ENCODE measurements around the gene TRPC4.

Gene TRPC4

DNA sequence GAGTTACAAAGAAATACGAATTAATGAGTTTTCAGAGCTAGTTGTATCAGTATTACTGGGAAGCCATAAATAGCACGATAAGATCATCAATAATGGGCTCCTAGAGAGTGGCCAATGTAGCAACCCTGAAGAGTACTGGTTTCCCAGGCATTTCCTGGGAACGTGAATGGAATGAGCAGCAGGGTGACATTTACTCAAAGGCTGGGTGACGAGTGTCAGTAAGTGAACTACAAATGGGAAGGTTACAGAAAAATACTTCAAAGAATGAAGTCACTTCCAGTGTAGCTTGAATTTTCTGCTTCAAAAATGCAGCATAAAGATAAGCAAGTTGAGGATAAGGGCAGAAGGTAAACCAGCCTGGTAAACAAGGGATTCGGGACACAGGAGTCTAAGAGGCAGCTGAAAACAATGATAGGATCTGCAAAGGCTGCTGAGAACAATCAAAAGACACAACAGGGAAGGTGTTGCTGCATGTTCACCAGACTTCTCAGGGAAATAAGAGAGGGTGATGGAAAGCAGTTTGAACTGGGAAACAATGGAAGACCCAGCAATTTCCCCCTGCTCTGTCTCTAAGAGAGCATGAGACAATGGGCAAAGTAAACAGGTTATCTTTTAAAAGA lies 222.4 kb downstream of the TRPC4 start:
- intact Hi-C loops (cut with micrococcal nuclease): no loop called here
- Mint-ChIP-seq H3K4me1 (ENCODE audit: low read depth) (no peaks in the 10 kb centered on the region), H3K36me3 (ENCODE audit: low read depth) (no peaks in the 10 kb centered on the region), H3K27me3 (no peaks in the 10 kb centered on the region), H3K4me3 (no peak overlapping the region), H3K27ac (no peak overlapping the region), H3K9me3 (no peaks in the 10 kb centered on the region)

DNA sequence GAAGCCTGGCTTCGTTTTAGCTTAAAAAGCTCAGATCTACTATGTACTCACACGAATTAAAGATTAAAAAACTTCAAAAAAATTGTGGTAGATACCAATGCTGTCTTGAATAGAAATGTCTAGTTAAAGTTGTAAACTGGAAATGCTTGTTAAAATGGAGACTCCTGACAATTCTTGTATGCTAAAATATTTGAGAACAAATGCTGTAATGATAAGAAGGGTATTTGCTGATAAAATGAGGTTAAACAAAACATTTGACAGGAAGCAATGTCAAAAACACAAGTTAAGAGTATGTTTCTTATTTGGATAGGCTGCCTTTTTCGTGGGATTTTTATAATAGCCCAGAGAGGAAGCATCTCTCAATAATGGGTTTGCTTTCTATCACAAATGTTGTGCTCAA lies 223.0 kb downstream of the TRPC4 start:
- no peak overlapping the region for H3K27ac Mint-ChIP-seq
- H3K4me1 Mint-ChIP-seq (ENCODE audit: low read depth): no peaks in the 10 kb centered on the region
- no peak overlapping the region for H3K4me3 Mint-ChIP-seq
- intact Hi-C loops (cut with micrococcal nuclease): no loop called here
- H3K9me3 Mint-ChIP-seq: no peaks in the 10 kb centered on the region
- no peaks in the 10 kb centered on the region for H3K36me3 Mint-ChIP-seq (ENCODE audit: low read depth)
- no peaks in the 10 kb centered on the region for H3K27me3 Mint-ChIP-seq

DNA sequence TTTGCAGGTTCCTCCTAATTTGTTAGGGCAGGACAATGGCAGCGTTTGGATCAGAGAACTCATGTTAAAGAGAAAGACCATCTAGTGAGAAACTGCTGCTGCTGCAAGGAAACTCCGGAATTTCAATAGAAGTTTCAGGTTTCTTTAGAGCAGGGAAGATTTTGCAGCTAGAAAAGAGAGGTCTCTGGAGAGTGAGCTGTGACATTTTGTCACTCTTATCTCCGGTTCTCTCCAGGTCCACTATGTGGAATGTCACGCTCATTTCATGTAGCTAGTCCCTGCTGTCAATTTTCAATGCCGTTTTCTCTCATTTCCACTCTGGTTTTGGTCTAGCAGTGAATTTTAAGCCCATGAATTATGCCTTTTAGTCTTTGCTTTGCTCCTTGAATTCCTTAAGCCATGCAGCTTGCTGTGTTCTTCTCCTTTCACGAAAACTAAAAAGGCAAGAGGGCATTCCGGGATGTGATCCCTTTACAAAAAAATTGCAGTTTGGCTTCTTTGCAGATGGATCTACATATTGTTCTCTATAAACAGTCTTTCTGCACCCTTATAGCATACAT lies 224.3 kb downstream of the TRPC4 start:
- no peaks in the 10 kb centered on the region for H3K9me3 Mint-ChIP-seq
- no peaks in the 10 kb centered on the region for H3K27me3 Mint-ChIP-seq
- H3K4me3 Mint-ChIP-seq: no peak overlapping the region
- no peaks in the 10 kb centered on the region for H3K36me3 Mint-ChIP-seq (ENCODE audit: low read depth)
- H3K4me1 Mint-ChIP-seq (ENCODE audit: low read depth): no peaks in the 10 kb centered on the region
- no peak overlapping the region for H3K27ac Mint-ChIP-seq
- intact Hi-C loops (cut with micrococcal nuclease): no loop called here

DNA sequence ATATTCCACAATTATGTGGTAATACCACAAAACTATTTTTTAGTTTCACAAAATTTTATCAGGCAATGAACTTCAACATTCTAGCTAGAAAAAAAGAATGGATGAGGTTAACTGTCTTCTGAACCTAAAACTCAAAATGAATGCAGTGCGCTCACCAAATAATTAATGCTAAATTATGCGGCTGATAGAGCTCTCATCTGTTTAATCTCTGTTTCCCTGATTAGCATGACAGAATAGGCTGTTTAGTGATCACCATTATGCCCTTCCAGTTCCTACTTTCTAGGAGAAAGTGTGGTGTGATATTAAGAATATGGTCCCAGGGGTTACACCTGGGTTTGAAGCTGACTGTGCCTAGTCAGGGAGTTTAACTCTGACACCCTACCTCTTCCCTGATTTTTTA lies 228.2 kb downstream of the TRPC4 start:
- Mint-ChIP-seq H3K4me1 (ENCODE audit: low read depth) (no peaks in the 10 kb centered on the region), H3K27ac (no peak overlapping the region), H3K27me3 (no peaks in the 10 kb centered on the region), H3K4me3 (no peak overlapping the region), H3K9me3 (no peaks in the 10 kb centered on the region), H3K36me3 (ENCODE audit: low read depth) (no peaks in the 10 kb centered on the region)
- intact Hi-C loops (cut with micrococcal nuclease): no loop called here

DNA sequence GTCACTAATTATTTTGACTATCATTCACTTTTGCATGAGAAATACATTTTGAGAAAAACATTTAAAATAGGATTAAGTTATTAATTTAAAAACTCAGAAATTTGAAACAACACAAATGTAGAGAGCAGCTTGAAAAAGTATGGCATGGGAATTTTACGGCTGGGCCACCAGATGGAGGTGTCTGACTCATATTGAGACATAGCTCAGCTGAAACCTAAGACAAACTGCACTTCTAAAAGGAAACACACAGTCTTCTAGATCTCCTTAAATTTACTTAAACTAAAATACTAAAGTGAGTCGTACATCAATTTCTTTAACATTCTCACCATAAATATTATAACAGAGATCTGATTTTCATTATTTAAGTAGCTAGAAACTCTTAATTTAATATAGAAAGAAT lies 229.1 kb downstream of the TRPC4 start:
- Mint-ChIP-seq H3K27ac (no peak overlapping the region), H3K4me1 (ENCODE audit: low read depth) (no peaks in the 10 kb centered on the region), H3K36me3 (ENCODE audit: low read depth) (no peaks in the 10 kb centered on the region), H3K9me3 (no peaks in the 10 kb centered on the region), H3K4me3 (no peak overlapping the region), H3K27me3 (no peaks in the 10 kb centered on the region)
- intact Hi-C loops (cut with micrococcal nuclease): no loop called here

DNA sequence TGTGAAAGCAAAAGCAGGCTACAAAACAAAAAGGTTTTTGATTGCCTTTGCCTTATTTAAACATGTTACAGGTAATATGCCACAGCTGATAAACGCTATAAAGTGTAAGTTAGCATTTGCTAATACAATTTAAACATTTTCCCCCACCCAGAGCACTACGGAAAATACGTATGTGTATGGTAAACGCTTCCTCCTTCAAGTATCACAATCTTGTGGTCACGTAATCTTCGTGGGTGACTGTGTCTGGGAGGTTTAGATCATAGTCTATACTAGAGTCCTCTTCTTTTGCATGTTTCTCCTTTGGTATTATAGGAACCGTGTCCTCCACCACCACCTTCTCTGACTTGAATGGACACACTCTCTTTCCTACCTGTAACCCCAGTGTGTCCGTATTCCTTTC lies 232.9 kb downstream of the TRPC4 start:
- Mint-ChIP-seq H3K36me3 (ENCODE audit: low read depth) (no peaks in the 10 kb centered on the region), H3K4me3 (no peak overlapping the region), H3K9me3 (no peaks in the 10 kb centered on the region), H3K4me1 (ENCODE audit: low read depth) (no peaks in the 10 kb centered on the region), H3K27ac (no peak overlapping the region), H3K27me3 (no peaks in the 10 kb centered on the region)
- intact Hi-C loops (cut with micrococcal nuclease): no loop called here

DNA sequence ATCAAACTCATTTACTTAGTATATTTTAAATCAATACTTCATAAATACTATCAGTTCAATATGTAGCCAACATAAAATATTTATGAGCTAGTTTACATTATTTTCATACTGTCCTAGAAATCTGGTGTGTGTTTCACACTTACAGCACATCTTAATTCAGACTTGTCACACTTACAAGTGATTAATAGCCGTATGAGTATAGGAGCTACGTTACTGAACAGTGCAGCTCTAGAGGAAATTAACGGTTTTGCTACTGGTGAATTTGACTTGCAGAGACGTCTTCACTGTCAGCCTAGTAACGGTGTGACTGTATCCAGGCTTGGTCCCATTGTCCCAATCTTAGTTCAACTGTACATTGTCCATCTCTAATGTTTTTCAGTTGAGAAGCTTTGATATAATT lies 237.3 kb downstream of the TRPC4 start:
- H3K36me3 Mint-ChIP-seq (ENCODE audit: low read depth): no peaks in the 10 kb centered on the region
- intact Hi-C loops (cut with micrococcal nuclease): no loop called here
- no peaks in the 10 kb centered on the region for H3K9me3 Mint-ChIP-seq
- no peak overlapping the region for H3K4me3 Mint-ChIP-seq
- no peaks in the 10 kb centered on the region for H3K27me3 Mint-ChIP-seq
- H3K4me1 Mint-ChIP-seq (ENCODE audit: low read depth): no peaks in the 10 kb centered on the region
- H3K27ac Mint-ChIP-seq: no peak overlapping the region

DNA sequence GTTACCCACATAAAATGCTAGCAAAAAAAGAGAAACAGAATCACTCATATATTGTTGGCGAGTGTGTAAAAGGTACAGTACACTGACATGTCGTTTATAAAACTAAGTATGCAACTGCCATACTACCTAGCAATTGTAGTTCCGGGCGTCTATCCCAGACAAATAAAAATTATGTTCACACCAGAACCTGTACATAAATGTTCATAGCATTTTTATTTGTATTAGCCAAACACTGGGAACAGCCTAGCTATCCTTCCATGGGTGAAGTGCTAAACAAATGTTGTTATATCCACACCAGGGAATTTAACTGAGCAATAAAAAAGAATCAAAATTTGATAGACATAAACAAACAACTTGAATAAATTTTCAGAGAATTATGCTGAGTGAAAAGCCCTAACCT lies 242.1 kb downstream of the TRPC4 start:
- Mint-ChIP-seq H3K9me3 (no peaks in the 10 kb centered on the region), H3K4me3 (no peak overlapping the region), H3K4me1 (ENCODE audit: low read depth) (no peaks in the 10 kb centered on the region), H3K27me3 (no peaks in the 10 kb centered on the region), H3K27ac (no peak overlapping the region), H3K36me3 (ENCODE audit: low read depth) (no peaks in the 10 kb centered on the region)
- intact Hi-C loops (cut with micrococcal nuclease): no loop called here

DNA sequence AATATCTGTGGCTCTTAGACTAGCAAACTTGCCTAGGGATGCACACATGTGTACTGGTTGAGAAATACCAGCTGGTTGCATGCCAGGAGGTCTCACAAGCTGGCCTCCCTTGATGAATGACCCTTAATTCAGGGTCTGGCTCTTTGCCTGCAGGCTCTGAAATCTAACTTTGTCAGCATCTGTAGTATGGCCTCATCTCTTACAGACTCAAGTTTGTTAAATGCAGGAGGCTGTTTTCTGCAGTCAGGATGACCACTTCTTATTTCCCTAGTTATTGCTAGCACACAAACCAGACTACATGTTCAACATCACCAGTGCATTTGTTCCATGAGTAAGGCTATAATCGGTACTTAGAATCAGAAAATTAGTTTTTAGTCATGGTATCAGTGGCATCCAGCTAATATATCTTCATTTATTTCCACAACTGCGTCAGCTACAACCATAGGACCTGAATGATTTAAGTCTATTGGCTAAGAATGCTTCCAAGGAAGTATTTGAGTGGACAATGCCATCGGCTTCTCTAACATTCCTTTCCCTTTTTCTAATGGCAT lies 247.7 kb downstream of the TRPC4 start:
- no peak overlapping the region for H3K4me3 Mint-ChIP-seq
- H3K36me3 Mint-ChIP-seq (ENCODE audit: low read depth): no peaks in the 10 kb centered on the region
- no peak overlapping the region for H3K27ac Mint-ChIP-seq
- no peaks in the 10 kb centered on the region for H3K27me3 Mint-ChIP-seq
- intact Hi-C loops (cut with micrococcal nuclease): no loop called here
- no peaks in the 10 kb centered on the region for H3K4me1 Mint-ChIP-seq (ENCODE audit: low read depth)
- H3K9me3 Mint-ChIP-seq: no peaks in the 10 kb centered on the region

DNA sequence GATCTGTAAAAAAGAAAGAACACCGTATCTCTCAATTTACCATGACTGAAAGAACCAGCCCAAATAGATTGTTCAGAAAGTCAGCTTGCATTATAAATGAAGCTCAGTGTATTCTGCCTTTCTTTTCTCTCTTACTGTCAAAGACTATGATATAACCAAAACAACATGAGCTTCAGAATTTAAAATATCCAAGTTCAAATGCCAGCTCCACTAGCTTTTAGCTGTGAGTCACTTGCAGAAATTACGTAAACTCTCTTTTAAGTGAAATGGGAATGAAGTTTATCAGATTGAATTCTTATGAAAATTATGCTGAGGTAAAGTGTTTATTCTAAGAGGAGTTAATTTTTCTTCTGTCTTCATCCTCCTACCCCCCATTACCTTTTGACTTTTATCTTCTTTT lies 251.0 kb downstream of the TRPC4 start:
- no peaks in the 10 kb centered on the region for H3K27me3 Mint-ChIP-seq
- intact Hi-C loops (cut with micrococcal nuclease): no loop called here
- no peak overlapping the region for H3K4me3 Mint-ChIP-seq
- no peaks in the 10 kb centered on the region for H3K36me3 Mint-ChIP-seq (ENCODE audit: low read depth)
- no peaks in the 10 kb centered on the region for H3K4me1 Mint-ChIP-seq (ENCODE audit: low read depth)
- H3K27ac Mint-ChIP-seq: no peak overlapping the region
- H3K9me3 Mint-ChIP-seq: no peaks in the 10 kb centered on the region

DNA sequence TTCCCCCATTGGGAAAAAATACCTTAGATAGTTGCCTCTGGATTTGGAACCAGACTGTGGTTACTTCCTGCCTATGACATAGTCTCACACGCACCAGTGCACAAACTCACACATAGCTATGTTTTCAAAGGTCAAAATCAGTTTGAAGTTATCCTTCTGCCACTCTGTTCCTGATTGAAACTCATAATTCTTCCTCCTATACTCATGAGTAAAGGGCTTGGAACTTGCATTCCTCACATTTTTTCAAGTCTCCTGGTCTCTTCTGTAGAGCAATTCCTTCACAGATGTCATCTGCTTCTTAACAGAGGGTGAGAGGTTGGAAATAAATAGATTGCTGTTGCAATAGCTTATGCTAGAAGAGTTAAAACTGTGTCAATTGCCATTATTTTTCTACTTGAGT lies 252.4 kb downstream of the TRPC4 start:
- Mint-ChIP-seq H3K4me3 (no peak overlapping the region), H3K9me3 (no peaks in the 10 kb centered on the region), H3K27me3 (no peaks in the 10 kb centered on the region), H3K36me3 (ENCODE audit: low read depth) (no peaks in the 10 kb centered on the region), H3K27ac (no peak overlapping the region), H3K4me1 (ENCODE audit: low read depth) (no peaks in the 10 kb centered on the region)
- intact Hi-C loops (cut with micrococcal nuclease): no loop called here

DNA sequence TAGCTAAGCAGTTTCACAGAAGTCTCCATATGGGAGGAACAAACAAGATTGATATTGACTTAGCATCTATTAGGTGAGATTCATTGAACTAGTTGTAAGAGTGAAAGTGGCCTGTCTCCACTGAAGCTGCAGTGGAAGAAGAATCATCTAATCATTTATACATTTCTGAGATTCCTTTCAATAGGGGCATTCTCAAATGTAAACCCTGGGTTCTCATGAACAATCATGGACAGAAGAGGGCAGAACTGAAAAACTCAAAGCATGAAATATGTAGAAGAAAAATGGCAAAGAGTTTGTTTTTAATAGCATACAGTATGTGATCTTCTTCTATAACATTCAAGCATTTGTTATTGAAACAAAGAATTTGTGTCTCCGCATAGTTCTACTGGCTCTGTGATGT lies 253.4 kb downstream of the TRPC4 start:
- Mint-ChIP-seq H3K4me3 (no peak overlapping the region), H3K27me3 (no peaks in the 10 kb centered on the region), H3K36me3 (ENCODE audit: low read depth) (no peaks in the 10 kb centered on the region), H3K27ac (no peak overlapping the region), H3K9me3 (no peaks in the 10 kb centered on the region), H3K4me1 (ENCODE audit: low read depth) (no peaks in the 10 kb centered on the region)
- intact Hi-C loops (cut with micrococcal nuclease): no loop called here

DNA sequence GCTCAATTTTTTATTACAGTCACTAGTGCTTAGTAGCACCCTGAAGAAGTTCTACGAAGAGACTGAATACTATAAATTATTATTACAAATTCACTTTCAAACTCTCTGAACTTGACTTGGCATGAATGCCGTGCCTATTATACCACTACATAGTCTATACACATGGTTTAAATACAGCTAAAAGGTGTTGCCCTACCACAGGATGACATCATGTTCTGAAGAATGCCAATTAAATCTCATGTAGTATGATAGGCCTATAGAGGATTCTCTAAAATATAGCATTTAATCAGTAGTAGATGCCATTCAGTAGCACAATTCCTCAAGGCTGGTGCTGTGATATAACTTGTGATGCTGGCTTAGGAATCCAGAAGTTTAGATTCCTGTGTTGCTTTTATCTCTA lies 254.3 kb downstream of the TRPC4 start:
- Mint-ChIP-seq H3K4me1 (ENCODE audit: low read depth) (no peaks in the 10 kb centered on the region), H3K27me3 (no peaks in the 10 kb centered on the region), H3K4me3 (no peak overlapping the region), H3K9me3 (no peaks in the 10 kb centered on the region), H3K27ac (no peak overlapping the region), H3K36me3 (ENCODE audit: low read depth) (no peaks in the 10 kb centered on the region)
- intact Hi-C loops (cut with micrococcal nuclease): no loop called here

DNA sequence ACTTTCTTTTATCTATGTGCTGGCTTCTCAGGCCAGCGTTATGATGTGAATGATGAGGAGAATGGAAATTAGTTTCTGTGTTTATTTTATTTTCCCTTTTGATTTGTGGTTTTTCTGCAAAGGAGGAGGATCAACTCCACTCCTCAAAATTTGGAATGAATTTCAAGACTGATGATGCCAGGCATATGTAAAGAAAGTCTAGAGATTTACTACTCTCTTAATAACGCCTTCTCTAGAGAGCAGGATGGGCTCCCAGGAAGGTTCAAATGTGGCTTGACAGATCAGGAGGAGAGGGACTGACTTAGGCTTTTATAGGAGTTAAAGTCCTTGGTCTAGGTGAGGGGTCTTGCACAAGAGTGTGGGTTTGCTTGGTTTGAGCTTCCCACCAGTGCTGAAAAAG lies 255.9 kb downstream of the TRPC4 start:
- intact Hi-C loops (cut with micrococcal nuclease): no loop called here
- Mint-ChIP-seq H3K27ac (no peak overlapping the region), H3K9me3 (no peaks in the 10 kb centered on the region), H3K4me1 (ENCODE audit: low read depth) (no peaks in the 10 kb centered on the region), H3K27me3 (no peaks in the 10 kb centered on the region), H3K36me3 (ENCODE audit: low read depth) (no peaks in the 10 kb centered on the region), H3K4me3 (no peak overlapping the region)

DNA sequence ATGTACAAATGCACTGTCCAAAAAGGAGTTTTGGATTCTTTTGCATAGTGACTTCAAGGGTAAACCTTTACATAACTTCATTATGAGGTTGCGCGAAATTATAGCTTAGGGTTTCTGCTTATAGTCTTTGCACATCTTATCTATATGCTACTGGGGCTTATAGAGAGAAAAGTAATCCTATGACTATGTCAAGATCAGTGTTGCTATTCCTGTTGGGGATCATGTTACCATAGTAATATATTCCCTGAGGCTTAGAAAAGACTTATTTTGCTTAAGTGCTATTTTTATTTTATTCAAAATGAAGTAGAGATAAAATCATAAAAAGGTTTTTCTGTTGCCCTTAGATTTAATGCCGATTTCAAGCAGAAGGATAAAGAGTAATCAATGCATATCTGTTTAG lies 256.3 kb downstream of the TRPC4 start:
- no peak overlapping the region for H3K27ac Mint-ChIP-seq
- no peaks in the 10 kb centered on the region for H3K9me3 Mint-ChIP-seq
- intact Hi-C loops (cut with micrococcal nuclease): no loop called here
- no peaks in the 10 kb centered on the region for H3K27me3 Mint-ChIP-seq
- no peak overlapping the region for H3K4me3 Mint-ChIP-seq
- H3K4me1 Mint-ChIP-seq (ENCODE audit: low read depth): no peaks in the 10 kb centered on the region
- no peaks in the 10 kb centered on the region for H3K36me3 Mint-ChIP-seq (ENCODE audit: low read depth)
